ENCODE measurements around the gene IRGC.
"Not testable (repeated sequence)": the region's sequence is repeated elsewhere in the genome, so short reads cannot be mapped to it uniquely, and the experiment has no call there.

IRGC gene, protein sequence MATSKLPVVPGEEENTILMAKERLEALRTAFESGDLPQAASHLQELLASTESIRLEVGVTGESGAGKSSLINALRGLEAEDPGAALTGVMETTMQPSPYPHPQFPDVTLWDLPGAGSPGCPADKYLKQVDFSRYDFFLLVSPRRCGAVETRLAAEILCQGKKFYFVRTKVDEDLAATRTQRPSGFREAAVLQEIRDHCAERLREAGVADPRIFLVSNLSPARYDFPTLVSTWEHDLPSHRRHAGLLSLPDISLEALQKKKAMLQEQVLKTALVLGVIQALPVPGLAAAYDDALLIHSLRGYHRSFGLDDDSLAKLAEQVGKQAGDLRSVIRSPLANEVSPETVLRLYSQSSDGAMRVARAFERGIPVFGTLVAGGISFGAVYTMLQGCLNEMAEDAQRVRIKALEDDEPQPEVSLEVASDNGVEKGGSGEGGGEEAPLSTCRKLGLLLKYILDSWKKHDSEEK

DNA sequence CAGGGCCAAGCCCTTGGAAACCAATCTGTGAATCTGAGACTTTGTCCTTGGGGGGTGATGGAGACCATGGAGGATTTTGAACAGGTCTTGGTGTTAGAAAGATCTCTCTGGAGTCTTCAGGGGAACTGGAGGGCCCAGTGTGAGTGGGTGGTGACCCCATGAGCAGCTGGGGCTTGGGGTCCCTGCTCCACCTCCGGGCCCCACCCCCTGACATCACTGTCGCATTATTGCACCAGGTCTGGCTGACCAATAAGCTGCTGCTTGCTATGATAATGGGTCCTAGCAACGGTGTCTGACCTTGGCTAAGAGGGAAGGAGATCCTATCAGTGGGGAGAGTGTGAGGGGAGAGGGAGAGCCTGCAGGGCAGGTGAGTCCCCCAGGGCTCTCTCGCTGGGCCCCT is at the start of gene IRGC:
Gene IRGC, plus strand, starts transcription at position 301 of the 400 bp plus-strand sequence. CDS start 2,483 bp downstream, outside the sequence.
- no peak for DNase-seq

DNA sequence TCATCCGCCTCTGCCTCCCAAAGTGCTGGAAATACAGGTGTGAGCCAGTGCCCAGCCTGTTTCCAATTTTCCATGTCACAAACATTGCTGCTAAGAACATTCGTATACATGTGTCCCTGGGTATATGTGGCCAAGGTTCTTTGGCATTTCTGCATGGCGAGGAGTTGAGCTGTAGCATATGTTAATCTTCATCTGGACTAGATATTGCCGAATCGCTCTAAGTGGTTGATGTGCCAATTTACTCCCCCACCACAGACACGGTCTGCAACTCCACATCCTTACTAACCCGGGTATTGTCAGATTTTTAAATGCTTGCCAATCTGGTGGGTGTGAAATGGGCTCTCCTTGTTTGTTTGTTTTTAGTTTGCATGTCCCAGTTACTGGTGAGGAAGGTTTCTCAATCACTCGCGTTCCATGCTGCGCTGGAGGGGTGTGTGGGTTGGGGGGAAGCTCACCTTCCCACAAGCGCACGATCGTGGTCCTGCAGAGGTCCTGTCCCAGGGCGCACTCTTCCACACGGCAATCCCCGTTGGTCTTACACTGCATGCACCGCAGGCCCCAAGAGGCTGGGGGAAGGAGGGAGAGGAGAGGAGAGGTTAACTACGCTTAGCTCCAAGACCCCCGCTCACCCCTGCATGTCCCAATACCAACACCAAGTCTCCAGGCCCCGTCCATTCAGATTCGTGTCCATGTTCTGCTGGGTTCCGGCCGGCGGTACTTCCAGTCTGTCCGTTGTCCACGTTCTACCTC is 48.6 kb upstream of the IRGC start:
- no peak for DNase-seq

DNA sequence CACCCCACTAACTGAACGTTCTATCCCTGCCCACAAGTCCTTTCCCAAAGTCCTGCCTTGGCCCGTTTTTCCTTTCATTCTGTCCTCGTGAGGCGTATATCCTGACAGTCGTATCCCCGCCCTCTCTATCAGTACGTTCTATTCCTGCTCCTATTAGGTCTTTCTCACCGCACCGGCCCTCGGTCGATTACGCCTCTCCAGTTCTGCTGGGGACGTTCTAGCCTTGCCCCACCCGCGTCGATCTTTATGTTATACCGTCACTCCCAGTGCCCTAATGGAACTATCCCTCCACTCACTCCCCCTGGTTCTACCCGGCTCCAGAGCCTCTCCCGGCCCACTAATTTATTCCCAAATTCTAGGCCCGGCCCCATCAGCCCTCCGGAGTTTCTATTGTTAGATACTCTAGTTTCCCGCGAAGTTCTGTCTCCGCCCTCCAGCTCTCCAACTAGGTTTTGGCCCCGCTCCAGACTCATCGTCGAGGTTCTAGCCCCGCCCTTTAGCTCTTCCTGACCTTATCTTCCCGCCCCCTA is 47.9 kb upstream of the IRGC start:
- DNase-seq = no peak

DNA sequence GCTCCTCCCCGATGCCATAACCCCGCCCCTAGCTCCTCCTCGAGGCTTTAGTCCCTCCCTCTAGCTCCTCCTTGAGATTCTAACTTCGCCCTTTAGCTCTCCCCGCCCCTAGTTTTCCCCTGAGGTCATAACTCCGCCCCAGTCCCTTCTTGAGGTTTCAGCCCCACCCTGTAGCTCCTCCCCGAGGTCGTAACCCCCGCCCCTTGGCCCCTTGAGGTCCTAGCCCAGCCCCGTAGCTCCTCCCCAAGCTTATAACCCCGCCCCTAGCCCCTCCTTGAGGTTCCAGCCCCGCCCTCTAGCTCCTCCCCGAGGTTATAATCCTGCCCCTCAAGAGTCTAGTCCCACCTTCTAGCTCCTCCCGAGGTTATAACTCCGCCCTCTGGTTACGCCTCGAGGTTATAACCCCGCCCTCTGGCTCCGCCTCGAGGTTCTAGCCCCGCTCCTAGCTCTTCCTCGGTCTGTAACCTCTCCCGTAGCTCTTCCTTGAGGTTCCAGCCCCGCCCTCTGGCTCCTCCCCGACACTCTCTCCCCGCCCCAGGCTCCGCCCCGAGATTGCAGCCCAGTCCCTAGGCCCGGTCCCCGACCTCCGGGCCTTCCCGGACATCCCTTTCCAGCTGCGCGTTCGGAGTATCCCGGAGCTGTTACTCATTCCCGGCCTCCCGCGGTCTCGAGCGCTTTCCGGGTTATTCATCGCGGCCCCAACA is 47.3 kb upstream of the IRGC start:
- DNase-seq = peak; percentile 99 to 100

DNA sequence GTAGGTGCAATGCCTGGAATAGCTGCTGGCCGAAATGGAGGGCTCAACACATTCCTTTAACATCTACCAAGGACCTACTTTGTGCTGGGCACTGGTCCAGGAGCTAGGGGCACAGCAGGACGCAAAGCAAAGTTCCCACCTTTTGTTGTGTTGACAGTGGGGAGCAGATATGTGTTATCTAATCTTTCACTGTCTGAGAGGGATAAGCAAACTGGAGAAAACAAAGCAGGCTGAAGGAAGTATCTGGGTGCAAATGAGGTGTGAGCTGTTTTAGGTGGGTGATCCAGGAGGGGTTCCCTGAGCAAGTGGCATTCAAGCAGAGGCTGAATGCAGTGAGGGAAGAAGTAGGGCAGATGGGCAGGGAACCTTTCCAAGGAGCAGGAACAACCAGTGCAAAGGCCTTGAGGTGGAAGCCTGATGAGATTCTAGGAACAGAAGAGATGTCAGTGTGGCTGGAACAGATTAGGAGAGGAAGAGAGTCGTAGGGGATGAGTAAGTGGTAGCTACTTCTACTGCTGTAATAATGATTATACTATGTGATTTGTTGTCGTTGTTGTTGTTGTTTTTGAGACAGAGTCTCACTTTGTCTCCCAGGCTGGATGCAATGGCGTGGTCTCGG is 43.7 kb upstream of the IRGC start:
- no peak for DNase-seq

DNA sequence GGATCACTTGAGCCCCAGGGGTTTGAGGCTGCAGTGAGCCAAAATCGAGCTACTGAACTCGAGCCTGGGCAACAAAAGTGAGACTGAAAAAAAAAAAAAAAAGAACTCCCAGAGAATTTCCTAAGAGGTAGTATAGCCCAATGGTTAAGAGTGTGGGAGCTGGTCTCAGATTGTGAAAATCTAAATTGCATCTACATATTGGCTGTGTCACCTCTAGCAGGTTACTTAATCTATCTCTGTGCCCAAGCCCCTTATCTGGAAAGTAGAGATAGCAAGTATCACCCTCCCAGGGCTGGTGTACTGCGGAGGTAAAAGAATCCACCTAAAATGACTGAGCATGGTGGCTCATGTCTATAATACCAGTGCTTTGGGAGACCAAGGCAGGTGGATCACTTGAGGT is 42.2 kb upstream of the IRGC start:
- DNase-seq = no peak

DNA sequence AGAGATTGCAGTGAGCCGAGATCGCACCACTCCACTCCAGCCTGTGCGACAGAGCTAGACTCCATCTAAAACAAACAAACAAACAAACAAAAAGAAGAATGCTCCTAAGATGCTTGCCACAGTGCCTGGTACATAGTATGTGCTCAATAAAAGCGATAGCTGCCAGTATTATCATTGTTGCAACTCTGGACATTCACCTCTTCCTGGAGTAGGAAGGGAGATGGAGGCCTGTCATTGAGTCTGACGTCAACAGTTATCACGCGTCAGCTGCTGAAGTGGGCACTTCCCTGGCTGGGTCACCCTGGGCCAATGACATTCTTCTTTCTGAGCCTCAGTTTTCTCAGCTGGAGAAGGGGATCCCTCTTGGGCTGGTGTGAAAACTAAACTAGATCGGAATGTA is 41.7 kb upstream of the IRGC start:
- DNase-seq = no peak

DNA sequence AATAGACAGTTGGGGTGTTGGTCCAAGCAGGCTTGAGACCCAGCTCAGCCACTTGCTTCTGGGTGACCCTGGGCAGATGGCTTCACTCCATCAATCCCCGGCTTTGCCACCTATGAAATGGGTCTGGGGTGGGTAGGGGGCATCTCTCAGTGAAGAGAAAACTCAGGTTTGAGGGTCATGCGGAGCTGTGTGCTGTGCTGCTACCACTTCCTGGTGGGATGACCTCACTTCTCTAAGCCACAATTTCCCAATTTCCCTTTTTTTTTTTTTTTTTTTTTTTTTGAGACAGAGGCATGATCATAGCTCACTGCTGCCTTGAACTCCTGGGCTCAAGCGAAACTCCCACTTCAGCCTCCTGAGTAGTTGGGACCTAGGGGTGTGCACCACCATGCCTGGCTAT is 41.3 kb upstream of the IRGC start:
- no peak for DNase-seq

DNA sequence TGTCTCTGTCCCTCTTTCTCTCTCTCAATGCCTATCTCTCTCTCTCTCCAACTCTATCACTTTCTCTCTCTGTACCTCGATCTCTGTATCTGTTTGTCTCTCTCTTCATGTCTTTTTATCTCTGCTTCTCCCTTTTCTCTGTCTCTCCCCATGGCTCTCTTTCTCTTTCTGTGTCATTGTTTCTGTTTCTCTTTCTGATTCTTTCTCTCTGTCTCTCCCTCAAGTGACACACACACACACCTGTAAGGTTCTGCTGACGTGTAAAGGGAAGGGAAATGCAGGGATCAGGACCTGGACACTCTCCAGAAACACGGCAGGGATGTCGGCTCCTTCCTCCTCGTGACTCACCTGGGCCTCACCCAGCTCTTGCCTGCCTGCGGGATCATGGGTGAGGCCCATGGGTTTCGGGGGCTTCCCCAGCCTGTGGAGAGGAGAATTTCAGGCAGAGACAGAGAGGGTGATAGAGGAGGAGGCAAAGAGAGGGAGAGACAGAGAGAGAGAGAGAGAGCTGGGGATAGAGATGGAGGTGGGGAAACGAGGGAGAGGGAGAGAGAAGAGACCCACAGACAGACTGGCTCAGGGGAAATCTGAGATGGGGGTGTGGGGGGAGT is 40.5 kb upstream of the IRGC start:
- DNase-seq = no peak

DNA sequence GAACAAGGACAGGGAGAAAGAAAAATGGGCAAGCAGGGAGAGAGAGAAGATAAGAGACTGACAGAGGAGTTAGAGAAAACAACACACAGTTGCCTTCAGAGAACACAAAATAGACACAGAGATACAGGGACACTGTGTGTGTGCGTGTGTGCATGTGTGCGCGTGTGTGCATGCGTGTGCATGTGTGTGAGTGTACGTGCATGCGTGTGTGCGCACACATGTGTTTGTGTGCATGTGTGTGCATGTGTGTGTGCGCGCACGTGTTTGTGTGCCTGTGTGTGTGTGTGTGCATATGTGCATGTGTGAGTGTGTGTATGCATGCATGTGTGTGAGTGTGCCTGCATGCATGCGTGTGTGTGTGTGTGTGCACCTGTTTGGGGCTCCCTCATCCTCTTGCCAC is 40.0 kb upstream of the IRGC start:
- no peak for DNase-seq

DNA sequence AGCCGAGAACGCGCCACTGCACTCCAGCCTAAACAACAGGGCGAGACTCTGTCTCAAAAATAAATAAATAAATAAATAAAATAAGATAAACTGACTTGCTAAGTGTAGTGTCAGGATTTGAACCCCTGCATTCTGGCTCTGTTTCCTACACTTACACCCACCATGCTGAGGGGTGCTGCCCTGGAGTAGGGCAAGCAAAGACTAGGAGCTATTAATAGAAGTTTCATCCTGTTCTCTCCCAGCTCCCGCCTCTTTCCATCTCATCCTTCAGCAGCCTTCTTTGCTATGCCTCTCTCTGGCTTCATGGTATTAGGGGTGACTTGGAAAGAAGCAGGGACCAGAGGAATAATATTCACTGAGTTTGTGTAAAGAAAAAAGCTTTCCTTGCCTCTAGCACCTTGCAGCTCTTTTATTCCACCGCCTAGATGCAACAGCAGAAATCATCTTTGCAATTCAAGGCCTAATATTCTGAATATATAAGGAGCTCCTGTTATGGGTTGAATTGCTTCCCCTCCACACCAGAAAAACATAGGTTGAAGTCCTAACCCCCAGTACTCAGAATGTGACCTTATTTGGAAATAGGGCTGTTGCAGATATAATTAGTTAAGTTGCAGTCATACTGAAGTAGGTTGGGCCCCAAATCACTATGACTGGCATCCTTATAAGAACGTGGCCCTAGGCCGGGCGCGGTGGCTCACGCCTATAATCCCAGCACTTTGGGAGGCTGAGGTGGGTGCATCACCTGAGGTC is 37.2 kb upstream of the IRGC start:
- DNase-seq = no peak

DNA sequence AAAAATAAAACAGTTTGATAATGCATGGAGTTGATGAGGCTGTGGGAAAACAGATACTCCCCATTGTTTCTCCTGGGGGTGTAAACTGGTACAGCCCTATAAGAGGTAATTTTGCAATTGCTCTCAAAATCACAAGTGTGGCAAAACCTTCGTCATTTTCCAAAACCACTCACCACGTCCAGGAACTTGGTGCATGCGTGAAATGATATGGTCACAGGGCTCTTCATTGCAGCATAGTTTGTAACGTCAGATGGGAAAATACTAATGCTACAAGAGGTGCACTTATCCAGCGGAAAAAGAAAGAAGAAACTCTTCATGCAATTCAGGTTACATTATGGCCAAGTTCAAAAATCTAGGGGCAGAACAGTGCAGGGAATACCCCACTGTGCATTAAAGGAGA is 34.1 kb upstream of the IRGC start:
- no peak for DNase-seq

DNA sequence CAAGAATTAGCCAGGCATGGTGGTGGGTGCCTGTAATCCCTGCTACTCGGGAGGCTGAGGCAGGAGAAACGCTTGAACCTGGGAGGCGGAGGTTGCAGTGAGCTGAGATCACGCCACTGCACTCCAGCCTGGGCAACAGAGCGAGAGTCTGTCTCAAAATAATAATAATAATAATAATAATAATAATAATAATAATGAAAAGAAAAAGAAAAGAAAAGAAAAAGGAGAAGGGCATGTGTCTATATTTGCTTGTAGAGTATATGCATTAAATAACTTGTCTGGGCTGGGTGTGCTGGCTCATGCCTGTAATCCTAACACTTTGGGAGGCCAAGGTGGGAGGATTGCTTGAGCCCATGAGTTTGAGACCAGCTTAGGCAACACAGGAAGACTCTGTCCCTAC is 33.6 kb upstream of the IRGC start:
- DNase-seq = not testable (repeated sequence)

DNA sequence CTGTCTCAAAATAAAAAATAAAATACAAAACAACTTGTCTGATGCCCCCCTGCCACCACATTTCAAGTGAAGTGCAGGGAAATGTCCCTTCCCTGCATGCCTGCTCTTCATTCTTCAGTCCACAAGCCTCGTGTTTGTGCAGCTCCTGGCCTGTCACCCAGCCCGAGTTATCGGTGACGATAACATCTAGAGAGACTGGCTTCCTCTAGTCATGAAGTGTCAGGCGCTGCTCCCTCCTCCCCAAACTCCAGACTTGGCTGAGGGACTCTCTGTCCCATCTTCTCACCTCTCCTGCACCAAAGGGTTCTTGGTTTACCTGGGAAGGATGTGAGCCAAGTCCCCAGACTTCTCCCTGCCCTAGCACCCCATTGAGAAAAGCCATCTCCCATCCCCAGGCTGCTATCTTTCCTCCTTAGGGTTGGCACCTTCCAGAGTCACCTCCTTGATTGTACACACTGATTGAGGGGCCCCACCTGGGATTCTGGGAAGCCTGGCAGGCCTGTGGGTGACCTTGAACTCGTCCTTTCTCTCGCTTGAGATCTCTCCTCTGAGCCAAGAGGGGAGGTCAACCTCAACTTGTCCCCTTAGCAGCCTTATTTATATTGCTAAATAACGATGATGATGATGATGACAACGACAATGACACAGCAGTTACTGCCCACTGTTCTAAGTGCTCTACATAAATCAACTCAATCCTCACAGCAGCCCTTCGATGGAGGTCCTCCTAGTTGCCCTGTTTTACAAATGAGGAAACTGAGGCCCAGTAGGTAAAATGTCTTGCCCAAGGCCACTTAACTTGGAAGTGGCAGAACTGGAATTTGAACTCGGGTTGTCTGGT is 32.8 kb upstream of the IRGC start:
- DNase-seq = no peak

DNA sequence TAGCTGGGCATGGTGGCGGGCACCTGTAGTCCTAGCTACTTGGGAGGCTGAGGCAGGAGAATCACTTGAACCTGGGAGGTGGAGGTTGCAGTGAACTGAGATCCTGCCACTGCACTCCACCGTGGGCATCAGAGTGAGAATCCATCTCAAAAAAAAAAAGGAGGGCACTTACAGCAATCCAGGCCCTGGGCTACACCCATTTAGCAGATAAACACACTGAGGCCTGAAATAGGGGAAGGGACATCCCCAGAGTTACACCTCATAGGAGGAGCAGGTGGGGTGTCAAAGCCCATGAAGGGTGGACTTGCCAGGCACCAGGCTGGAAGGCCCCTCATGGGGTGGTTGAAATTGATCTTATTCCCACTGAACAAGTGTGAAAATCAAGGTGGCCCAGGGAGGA is 32.0 kb upstream of the IRGC start:
- no peak for DNase-seq

DNA sequence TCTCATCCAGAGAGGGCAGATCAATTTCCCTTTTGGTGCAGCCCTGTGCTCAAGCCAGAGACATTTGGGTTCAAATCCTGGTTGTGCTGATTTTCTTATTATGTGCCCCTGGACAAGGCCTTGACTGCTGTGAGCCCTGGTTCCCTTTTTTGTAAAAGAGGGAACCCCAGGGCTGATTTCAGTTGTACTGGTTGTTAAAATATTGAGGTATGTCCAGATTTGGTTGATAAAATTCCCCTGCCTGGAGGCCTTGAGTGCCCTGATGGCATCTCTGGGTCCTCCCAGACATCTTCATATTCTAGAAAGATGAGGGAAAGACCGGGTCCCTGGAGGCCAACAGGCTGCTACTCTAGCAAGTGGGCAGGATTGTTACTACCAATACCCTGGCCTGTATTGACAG is 31.6 kb upstream of the IRGC start:
- no peak for DNase-seq

DNA sequence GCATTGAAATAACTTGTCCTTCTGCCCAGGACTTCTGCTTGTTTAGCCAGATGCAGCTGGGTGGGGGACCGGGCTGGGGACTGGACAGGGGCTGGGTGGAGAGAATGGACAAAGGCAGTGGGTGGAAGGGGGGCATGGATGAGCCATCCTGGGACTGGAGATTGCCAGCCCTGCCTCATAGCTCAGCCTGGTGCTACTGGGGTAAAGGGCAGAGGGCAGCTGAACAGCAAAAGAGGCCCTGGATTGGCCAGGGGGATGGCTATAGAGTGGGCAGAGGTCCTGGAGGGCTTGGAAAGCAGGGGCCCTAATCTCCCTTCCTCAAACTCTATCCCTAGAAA is 28.2 kb upstream of the IRGC start:
- peak; percentile 22 to 42 for DNase-seq

DNA sequence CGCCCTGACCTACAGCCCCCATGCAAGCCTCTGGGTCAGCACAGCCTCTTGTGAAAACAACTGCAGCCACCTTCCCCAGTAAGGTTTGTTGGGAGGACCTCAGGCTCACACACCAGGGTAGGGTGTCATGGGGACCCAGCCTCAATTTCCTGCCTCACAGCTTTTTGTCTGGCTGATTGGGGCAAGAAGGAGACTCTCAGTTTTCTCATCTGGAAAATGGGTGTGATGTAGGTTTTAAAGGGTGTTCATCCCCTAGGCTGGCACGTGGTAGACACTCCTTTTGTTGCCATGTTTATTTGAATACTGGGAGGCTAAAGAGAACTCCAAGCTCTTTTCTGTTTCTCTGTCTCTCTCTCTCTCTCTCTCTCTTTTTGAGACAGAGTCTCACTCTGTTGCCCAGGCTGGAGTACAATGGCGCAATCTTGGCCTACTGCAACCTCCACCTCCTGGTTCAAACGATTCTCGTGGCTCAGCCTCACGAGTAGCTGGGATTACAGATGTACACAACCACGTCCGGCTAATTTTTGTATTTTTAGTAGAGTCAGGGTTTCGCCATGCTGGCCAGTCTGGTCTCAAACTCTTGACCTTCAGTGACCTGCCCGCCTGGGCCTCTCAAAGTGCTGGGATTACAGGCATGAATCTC is 27.7 kb upstream of the IRGC start:
- no peak for DNase-seq

DNA sequence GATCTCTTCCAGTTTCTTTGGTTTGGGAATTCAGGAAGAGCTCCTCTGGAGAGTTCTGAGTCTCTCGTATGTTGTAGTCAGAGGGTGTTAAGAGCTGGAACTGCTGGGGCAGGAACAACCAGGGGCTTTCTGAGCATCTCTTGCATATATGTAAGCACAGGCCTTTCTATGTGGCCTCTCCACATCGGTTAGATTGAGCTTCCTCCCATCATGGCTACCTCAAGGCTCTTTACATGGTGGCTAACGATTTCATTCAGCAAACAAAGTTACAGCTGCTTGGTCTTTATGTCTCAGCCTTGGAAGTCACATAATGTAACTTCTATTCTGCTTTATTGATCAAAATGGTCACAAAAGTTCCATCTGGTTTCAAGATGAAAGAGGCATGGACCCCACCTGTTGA is 25.4 kb upstream of the IRGC start:
- no peak for DNase-seq

DNA sequence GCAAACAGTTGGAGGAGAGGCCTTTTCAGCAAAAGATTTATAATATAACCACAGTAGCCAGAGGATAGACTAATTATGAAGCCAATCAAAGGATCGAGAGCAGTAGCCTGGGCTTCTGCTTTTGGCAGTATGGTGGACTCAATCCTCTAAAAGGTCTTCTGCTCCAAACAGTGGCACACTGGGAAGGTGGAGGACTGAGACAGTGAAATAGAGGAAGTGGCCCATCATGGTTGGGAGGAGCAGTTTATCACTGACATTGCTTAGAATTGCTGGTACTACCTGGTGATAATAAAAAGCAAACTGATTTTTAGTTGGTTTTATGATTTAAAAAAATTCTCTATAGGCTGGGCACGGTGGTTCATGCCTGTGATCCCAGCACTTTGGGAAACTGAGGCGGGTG is 25.0 kb upstream of the IRGC start:
- DNase-seq = no peak

Data from hippocampal formation (tissue), 2 donors.